Measurements from ENCODE around the gene GCG.

GCG gene

GRCh38 chr2:162149466-162149865 is 2.6 kb downstream of the GCG start:
- no peak for DNase-seq

- no peak for DNase-seq
These were observed 3.1 kb downstream of the GCG start for GRCh38 chr2:162148956-162149355.

GRCh38 chr2:162143969-162144368 is 8.1 kb downstream of the GCG start:
- DNase-seq: no peak

- DNase-seq: no peak
These were observed 13.7 kb downstream of the GCG start for GRCh38 chr2:162138310-162138709.

- no peak for DNase-seq
These were observed 24.6 kb downstream of the GCG start for GRCh38 chr2:162127422-162127821.

- DNase-seq: no peak
These were observed 25.5 kb downstream of the GCG start for GRCh38 chr2:162126527-162126926.

GRCh38 chr2:162126111-162126519 is 25.9 kb downstream of the GCG start:
- no peak for DNase-seq

- DNase-seq: no peak
These were observed 26.9 kb downstream of the GCG start for GRCh38 chr2:162125138-162125537.

GRCh38 chr2:162123806-162124758 is 28.0 kb downstream of the GCG start:
- DNase-seq: no peak

GRCh38 chr2:162118166-162119031 is 33.6 kb downstream of the GCG start:
- DNase-seq: no peak

- DNase-seq: no peak
These were observed 35.7 kb downstream of the GCG start for GRCh38 chr2:162116352-162116751.

GRCh38 chr2:162115076-162115475 is 37.0 kb downstream of the GCG start:
- DNase-seq: no peak

- DNase-seq: no peak
These were observed 37.8 kb downstream of the GCG start for GRCh38 chr2:162114271-162114670.

GRCh38 chr2:162113776-162114168 is 38.3 kb downstream of the GCG start:
- DNase-seq: no peak

- DNase-seq: no peak
These were observed 38.8 kb downstream of the GCG start for GRCh38 chr2:162113088-162113775.

GRCh38 chr2:162111958-162112850 is 39.8 kb downstream of the GCG start:
- no peak for DNase-seq

GRCh38 chr2:162107361-162107901 is 44.6 kb downstream of the GCG start:
- DNase-seq: no peak

GRCh38 chr2:162106746-162107145 is 45.3 kb downstream of the GCG start:
- no peak for DNase-seq

GRCh38 chr2:162106146-162106551 is 45.9 kb downstream of the GCG start:
- no peak for DNase-seq

- no peak for DNase-seq
These were observed 48.5 kb downstream of the GCG start for GRCh38 chr2:162103443-162104009.

- no peak for DNase-seq
These were observed 51.5 kb downstream of the GCG start for GRCh38 chr2:162100579-162100978.
